GM23248 (cell line): Measurements from ENCODE around the gene GCAT. TPM values are rescaled to one million over a fixed set of nuclear protein-coding genes. Genes with fewer than 3 reads are reported as not detected.

ENCODE experiments used
- DNase-seq: peaks from one replicate; pipeline ENCODE4 v3.0.0-alpha.2; 2015
- H2AFZ ChIP-seq: fragments of 200-600 bp; sonication (generic); 2 replicates; pipeline ENCODE4 v1.6.1; 2016; ENCODE audit warnings: antibody characterized with exemption
- H3F3A ChIP-seq: fragments of 200-600 bp; sonication (generic); 2 replicates; pipeline ENCODE4 v1.6.1; 2016; ENCODE audit warnings: mild to moderate bottlenecking, antibody characterized with exemption, mixed run types; ENCODE audit not compliant: insufficient read depth
- H3K27ac ChIP-seq: fragments of 200-600 bp; sonication (generic); 2 replicates; pipeline ENCODE4 v1.5.1; 2016; ENCODE audit warnings: mild to moderate bottlenecking
- H3K27me3 ChIP-seq: fragments of 200-600 bp; sonication (generic); replicated peaks from 2 replicates; pipeline ENCODE4 v1.6.1; 2016; ENCODE audit warnings: mild to moderate bottlenecking; ENCODE audit not compliant: insufficient read depth
- H3K36me3 ChIP-seq: fragments of 200-600 bp; sonication (generic); 2 replicates; pipeline ENCODE4 v1.6.1; 2016; ENCODE audit warnings: low read depth, mild to moderate bottlenecking
- H3K4me1 ChIP-seq: fragments of 200-600 bp; sonication (generic); 2 replicates; pipeline ENCODE4 v1.6.1; 2016; ENCODE audit warnings: mild to moderate bottlenecking; ENCODE audit not compliant: insufficient read depth
- H3K4me2 ChIP-seq: fragments of 200-600 bp; sonication (generic); one replicate; pipeline ENCODE4 v1.6.1; 2016; ENCODE audit warnings: mild to moderate bottlenecking; ENCODE audit not compliant: unreplicated experiment
- H3K4me3 ChIP-seq: fragments of 200-600 bp; sonication (generic); 2 replicates; pipeline ENCODE4 v1.5.1; 2016; ENCODE audit warnings: mild to moderate bottlenecking
- H3K79me2 ChIP-seq: fragments of 200-600 bp; sonication (generic); 2 replicates; pipeline ENCODE4 v1.6.1; 2016; ENCODE audit warnings: mild to moderate bottlenecking; ENCODE audit not compliant: insufficient read depth
- H3K9ac ChIP-seq: fragments of 200-600 bp; sonication (generic); 2 replicates; pipeline ENCODE4 v1.6.1; 2016; ENCODE audit warnings: mild to moderate bottlenecking
- H3K9me2 ChIP-seq: fragments of 200-600 bp; sonication (generic); 2 replicates; pipeline ENCODE4 v1.6.1; 2016; ENCODE audit warnings: mixed run types, mild to moderate bottlenecking, moderate library complexity; ENCODE audit not compliant: insufficient read depth
- H3K9me3 ChIP-seq: fragments of 200-600 bp; sonication (generic); one replicate; pipeline ENCODE4 v1.6.1; 2017; ENCODE audit warnings: low read depth
- H4K20me1 ChIP-seq: fragments of 200-600 bp; sonication (generic); 2 replicates; pipeline ENCODE4 v1.6.0; 2016; ENCODE audit not compliant: insufficient read depth
- EZH2 ChIP-seq: fragments of 200-600 bp; sonication (generic); IDR thresholded peaks from 2 replicates; pipeline ENCODE4 v1.6.1; 2018; ENCODE audit warnings: antibody characterized with exemption, mild to moderate bottlenecking; ENCODE audit not compliant: insufficient read depth, poor library complexity, severe bottlenecking
- EZH2phosphoT487 ChIP-seq: fragments of 200-600 bp; sonication (generic); IDR thresholded peaks from 2 replicates; pipeline ENCODE4 v1.6.1; 2018; ENCODE audit warnings: antibody characterized with exemption, moderate library complexity, mild to moderate bottlenecking, low read depth; ENCODE audit not compliant: insufficient read depth
- WGBS, 2 experiments: methylation state at CpG; one replicate each; pipeline ENCODE4 v1.1.6; 2015 to 2017; ENCODE audit warnings: low lambda C conversion rate in 2 of 2, low coverage in 1 of 2; ENCODE audit errors: missing lambda C conversion rate in 2 of 2; 5-methylcytosine and 5-hydroxymethylcytosine counted together
- in situ Hi-C: fragments of 300-500 bp; cut with MboI; formaldehyde crosslinking; loops from 2 replicates; pipeline ENCODE4 v1.15.0; 2020
- polyA plus RNA-seq: library from polyadenylated mRNA; unstranded; fragments of >200 nt; fragmentation: Nextera tagmentation; extraction: Ambion mirVana; gene quantifications from 2 replicates; pipeline ENCODE4 v1.2.1, GENCODE V29; 2016
- total RNA-seq: library from RNA; depleted of rRNA; stranded (reverse); fragments of >200 nt; shearing (Covaris generic); gene quantifications from 2 replicates; pipeline ENCODE4 v1.2.3, GENCODE V29; 2014

The GCAT gene
- total and polyA plus RNA-seq, 2 experiments from 2014 or later, result 31.5 to 36.1 TPM

GRCh38 chr22:37852418-37852817 lies 44.7 kb downstream of the GCAT start:
- peaks cover 40% of the 10 kb centered on the region for H3K36me3 ChIP-seq
- H3K79me2 ChIP-seq, result peaks cover 96% of the 10 kb centered on the region
- no peak overlapping the region for H3K4me2 ChIP-seq
- TF ChIP-seq EZH2phosphoT487, result no peak
- TF ChIP-seq EZH2, result no peak
- H3K4me3 ChIP-seq, result no peak overlapping the region
- H3K9me3 ChIP-seq, result no peaks in the 10 kb centered on the region
- no peak overlapping the region; the same call in 1 of the 2 replicates for H3K9ac ChIP-seq
- no peak overlapping the region for H3K27ac ChIP-seq
- peaks cover 11% of the 10 kb centered on the region for H3K4me1 ChIP-seq
- no peak overlapping the region for H2AFZ ChIP-seq
- no peaks in the 10 kb centered on the region for H3K9me2 ChIP-seq
- 98% methylated on average over 5 of the region's 5 CpGs for WGBS, 2 experiments
- peaks cover 4% of the 10 kb centered on the region; the same call in 1 of the 2 replicates for H3F3A ChIP-seq
- H4K20me1 ChIP-seq, result no peaks in the 10 kb centered on the region
- no peak for DNase-seq
- in situ Hi-C loops, result no loop called here
- H3K27me3 ChIP-seq, result no peaks in the 10 kb centered on the region

DNA sequence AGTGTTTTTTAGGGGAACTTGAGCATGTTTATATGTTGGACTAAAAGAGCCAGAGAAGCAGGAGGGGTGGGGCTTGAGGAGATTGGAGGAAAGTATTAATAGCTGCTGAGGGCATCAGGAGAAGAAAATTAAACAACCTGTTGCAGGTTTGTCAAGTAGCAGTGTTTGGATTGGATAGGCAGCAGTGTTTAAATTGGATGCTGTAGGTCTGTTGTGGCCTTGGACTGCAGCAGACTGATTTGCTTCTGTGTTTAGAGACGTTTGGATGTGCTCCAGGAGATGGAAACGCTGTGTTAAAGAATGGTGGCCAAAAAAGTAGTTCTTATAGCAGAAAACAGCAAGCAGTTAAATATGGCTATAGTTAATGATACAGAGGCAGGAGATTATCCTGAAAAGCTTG lies 47.2 kb downstream of the GCAT start:
- Histone ChIP-seq H3K4me2 (no peak overlapping the region), H3K27ac (no peak overlapping the region), H3K9ac (no peak overlapping the region), H3K36me3 (peaks cover 54% of the 10 kb centered on the region), H3K9me3 (no peaks in the 10 kb centered on the region), H3K9me2 (no peaks in the 10 kb centered on the region), H2AFZ (no peak overlapping the region), H3K4me1 (peaks cover 10% of the 10 kb centered on the region), H3K27me3 (no peaks in the 10 kb centered on the region), H4K20me1 (no peaks in the 10 kb centered on the region), H3K4me3 (no peak overlapping the region), H3K79me2 (peaks cover 90% of the 10 kb centered on the region), H3F3A (peaks cover 9% of the 10 kb centered on the region; the same call in 1 of the 2 replicates)
- no peak for DNase-seq
- TF ChIP-seq EZH2 (no peak), EZH2phosphoT487 (no peak)
- 25 to 32% methylated on average over 2 of the region's 2 CpGs for WGBS, 2 experiments
- in situ Hi-C loops, result no loop called here

- Histone ChIP-seq H3K36me3 (peaks cover 54% of the 10 kb centered on the region), H3K9me2 (no peaks in the 10 kb centered on the region)
- TF ChIP-seq EZH2 (no peak), EZH2phosphoT487 (no peak)
These were observed 47.7 kb downstream of the GCAT start for GRCh38 chr22:37855462-37855861.

GRCh38 chr22:37860796-37861421 lies 53.2 kb downstream of the GCAT start:
- no peak overlapping the region for H3K4me3 ChIP-seq
- TF ChIP-seq EZH2phosphoT487 (no peak), EZH2 (no peak)
- H3K27ac ChIP-seq, result no peak overlapping the region
- peaks cover 68% of the 10 kb centered on the region for H3K79me2 ChIP-seq
- no peaks in the 10 kb centered on the region for H3K9me2 ChIP-seq
- H4K20me1 ChIP-seq, result no peaks in the 10 kb centered on the region
- H3K4me1 ChIP-seq, result 0 out of 2 replicates have a peak, but pooled peaks cover 10% of the 10 kb centered on the region
- H2AFZ ChIP-seq, result no peak overlapping the region
- no peaks in the 10 kb centered on the region for H3K27me3 ChIP-seq
- H3K36me3 ChIP-seq, result peaks cover 65% of the 10 kb centered on the region
- in situ Hi-C loops, result no loop called here
- no peak overlapping the region for H3K9ac ChIP-seq
- H3K4me2 ChIP-seq, result no peak overlapping the region
- WGBS, 2 experiments, result 88 to 91% methylated on average over 7 of the region's 7 CpGs
- DNase-seq, result no peak
- H3F3A ChIP-seq, result peaks cover 42% of the 10 kb centered on the region; the same call in 1 of the 2 replicates
- no peaks in the 10 kb centered on the region for H3K9me3 ChIP-seq

More at GRCh38 chr22:37855462-37855861, 47.7 kb downstream of the GCAT start:
- Histone ChIP-seq H3K27me3 (no peaks in the 10 kb centered on the region), H3K4me2 (no peak overlapping the region), H3K4me1 (peaks cover 5% of the 10 kb centered on the region), H3K4me3 (no peak overlapping the region), H3K27ac (no peak overlapping the region), H3K9ac (no peak overlapping the region), H2AFZ (no peak overlapping the region), H3K9me3 (no peaks in the 10 kb centered on the region), H3K79me2 (peaks cover 90% of the 10 kb centered on the region), H4K20me1 (no peaks in the 10 kb centered on the region), H3F3A (peaks cover 14% of the 10 kb centered on the region; the same call in 1 of the 2 replicates)
- WGBS, 2 experiments, result 87 to 98% methylated on average over 2 of the region's 2 CpGs
- in situ Hi-C loops, result no loop called here
- no peak for DNase-seq
